WTC11 (cell line): ENCODE measurements around the gene NEDD8.

Experiments used
- AFF4 ChIP-seq: sonication (generic); formaldehyde crosslinking; IDR thresholded peaks from 2 replicates; pipeline ENCODE4 v1.8.1; 2023; ENCODE audit warnings: mild to moderate bottlenecking, missing genetic modification reagents, borderline replicate concordance
- ATF3 ChIP-seq: sonication (generic); formaldehyde crosslinking; conservative IDR thresholded peaks from 2 replicates; pipeline ENCODE4 v1.8.1; 2022; ENCODE audit warnings: mild to moderate bottlenecking, missing genetic modification reagents
- CTCF ChIP-seq: fragments of 200-600 bp; IDR thresholded peaks from 2 replicates; pipeline ENCODE4 v1.8.0; 2022; ENCODE audit warnings: antibody characterized with exemption
- SMAD3 ChIP-seq: sonication (generic); formaldehyde crosslinking; IDR thresholded peaks from 2 replicates; pipeline ENCODE4 v1.8.0; 2022; ENCODE audit warnings: missing genetic modification reagents, mild to moderate bottlenecking, borderline replicate concordance
- SP1 ChIP-seq: sonication (generic); formaldehyde crosslinking; conservative IDR thresholded peaks from 2 replicates; pipeline ENCODE4 v1.8.1; 2022; ENCODE audit warnings: missing genetic modification reagents
- TP53 ChIP-seq: sonication (generic); formaldehyde crosslinking; IDR thresholded peaks from 2 replicates; pipeline ENCODE4 v1.8.1; 2023; ENCODE audit warnings: mild to moderate bottlenecking, missing genetic modification reagents
- ZNF317 ChIP-seq: sonication (generic); formaldehyde crosslinking; IDR thresholded peaks from 2 replicates; pipeline ENCODE4 v1.8.1; 2023; ENCODE audit warnings: low read depth, mild to moderate bottlenecking, moderate library complexity, missing genetic modification reagents, borderline replicate concordance
- ZNF423 ChIP-seq: fragments of 250-450 bp; sonication (Bioruptor Pico); IDR thresholded peaks from 2 replicates; pipeline ENCODE4 v2.1.2; 2022; ENCODE audit warnings: mild to moderate bottlenecking, moderate library complexity

DNA sequence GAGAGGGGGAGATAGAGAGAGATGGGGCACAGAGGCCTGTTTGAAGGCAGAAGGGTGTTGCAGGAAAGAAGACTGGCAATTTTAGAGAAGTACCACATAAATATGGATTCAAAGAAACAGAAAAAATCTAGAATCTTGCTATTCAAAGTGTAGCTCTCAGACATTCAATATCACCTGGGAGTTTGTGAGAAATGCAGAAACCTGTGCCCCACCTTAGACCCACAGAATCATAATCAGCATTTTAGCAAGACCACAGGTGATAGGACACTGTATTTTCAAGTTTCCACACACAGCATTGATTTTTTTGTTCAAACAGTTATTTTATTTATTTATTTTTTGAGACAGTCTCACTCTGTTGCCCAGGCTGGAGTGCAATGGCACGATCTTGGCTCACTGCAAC lies 3.3 kb downstream of the NEDD8 start:
- TF ChIP-seq CTCF: no peak
- no peak for TF ChIP-seq ZNF317
- no peak for TF ChIP-seq TP53
- TF ChIP-seq SMAD3 (CRISPR knock-in tag): no peak
- no peak for TF ChIP-seq AFF4 (CRISPR knock-in tag)
- no peak for TF ChIP-seq ZNF423 (CRISPR knock-in tag)
- TF ChIP-seq SP1: no peak
- TF ChIP-seq ATF3: no peak
